NCI-H1105 (cell line): ENCODE results near the gene PGF.

ENCODE experiments used
- DNase-seq: peaks from one replicate; lab custom pipeline; 2025; lab: John Stamatoyannopoulos, UW

PGF gene

DNA sequence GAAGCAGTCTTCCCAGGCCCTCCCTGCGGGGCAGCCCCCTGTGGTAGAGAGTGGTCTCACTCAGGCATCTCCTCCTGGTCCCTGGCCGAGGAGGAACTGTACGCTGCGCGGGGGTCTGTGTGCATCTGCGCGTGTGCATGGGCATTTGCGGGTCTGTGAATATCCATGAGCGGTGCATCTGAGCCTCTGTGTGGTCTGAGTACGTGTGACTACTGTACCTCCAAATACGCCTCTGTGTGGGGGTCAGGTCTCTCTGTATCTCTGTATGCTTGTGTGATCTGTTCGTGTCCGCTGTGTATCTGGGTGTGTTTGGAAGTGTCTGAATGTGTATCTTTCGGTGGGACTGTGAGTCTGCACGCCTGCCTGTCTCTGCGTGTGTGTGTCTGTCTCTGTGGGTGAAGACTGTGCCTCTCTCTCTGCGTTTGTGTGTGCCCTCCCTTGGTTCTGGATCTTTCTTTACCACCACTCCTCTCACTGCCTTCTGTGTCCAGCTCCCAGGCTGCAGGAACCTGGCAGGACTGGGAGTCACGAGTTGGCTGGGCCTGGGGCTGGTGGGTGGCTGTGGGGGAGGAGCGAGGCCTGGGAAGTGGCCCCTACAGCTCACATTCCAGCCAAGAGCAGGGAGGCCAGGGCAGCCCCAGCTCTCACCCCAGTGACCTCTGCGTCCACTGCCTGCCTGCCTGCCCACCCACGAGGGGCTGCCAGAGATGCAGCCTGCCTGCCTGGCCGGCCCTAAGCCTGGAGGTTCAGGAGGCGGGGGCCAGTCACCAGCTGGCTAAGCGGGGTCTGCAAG, 1.1 kb upstream of the PGF start:
- no peak for DNase-seq

DNA sequence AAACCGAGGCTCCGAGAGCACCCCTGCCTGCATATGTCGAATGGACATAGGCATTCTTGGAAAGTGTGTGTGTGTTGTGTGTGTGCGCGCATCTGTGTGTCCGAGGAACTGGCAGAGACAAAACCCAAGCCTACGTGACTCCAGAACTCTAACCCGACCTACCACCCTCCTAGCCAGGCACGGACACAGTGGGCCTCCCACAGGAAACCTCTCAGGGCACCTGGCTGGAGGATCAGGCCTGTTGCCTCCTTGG, 556 bp upstream of the PGF start:
- DNase-seq = no peak

DNA sequence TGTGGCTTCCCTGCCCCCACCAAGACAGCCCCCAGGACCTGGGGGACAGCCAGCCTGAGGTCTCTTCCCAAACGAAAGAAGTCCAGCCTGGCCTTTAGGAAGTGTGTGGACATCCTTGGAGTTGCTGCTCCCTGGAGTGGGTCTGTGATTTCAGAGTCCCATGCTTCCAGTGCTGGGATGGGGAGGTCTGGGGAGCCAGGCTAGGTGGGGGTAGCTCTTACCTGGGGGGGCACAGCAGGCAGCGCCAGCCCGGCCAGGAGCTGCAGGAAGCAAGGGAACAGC, 509 bp downstream of the PGF start:
- DNase-seq = no peak

DNA sequence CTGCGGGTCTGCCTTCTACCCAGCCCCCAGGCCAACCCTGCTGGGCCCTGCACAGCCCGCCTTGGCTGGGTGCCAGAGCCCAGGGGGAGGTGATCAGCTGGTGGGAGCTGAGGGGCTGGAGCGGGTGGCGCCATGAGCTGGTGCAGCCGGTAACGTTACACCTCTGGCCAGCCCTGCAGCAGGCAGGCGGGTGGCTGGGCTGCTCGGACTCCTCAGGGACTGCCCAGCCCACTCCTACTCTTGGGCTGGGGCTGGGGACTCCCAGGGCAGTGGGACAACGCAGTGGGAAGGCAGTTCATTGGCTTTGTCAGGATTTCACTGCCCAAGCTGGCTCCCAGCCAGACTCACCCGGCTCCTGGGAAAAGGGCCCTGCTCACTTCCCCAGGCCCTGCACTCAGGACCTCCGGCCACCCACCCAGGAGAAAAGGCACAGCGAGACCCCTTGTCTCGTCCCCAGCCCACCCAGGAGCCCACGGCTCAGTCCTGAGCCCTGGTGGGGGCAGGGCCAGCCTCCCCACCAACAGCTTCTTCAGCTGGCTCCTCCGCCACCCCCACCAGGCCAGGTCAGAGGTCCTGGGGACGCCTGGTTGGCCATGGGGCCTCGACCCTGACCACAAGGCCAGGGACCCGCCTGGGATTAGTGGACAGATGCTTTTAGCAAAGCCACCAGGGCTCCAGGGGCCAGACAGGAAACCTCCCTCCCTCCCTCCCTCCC, 1.0 kb downstream of the PGF start:
- DNase-seq = peak; percentile 86

DNA sequence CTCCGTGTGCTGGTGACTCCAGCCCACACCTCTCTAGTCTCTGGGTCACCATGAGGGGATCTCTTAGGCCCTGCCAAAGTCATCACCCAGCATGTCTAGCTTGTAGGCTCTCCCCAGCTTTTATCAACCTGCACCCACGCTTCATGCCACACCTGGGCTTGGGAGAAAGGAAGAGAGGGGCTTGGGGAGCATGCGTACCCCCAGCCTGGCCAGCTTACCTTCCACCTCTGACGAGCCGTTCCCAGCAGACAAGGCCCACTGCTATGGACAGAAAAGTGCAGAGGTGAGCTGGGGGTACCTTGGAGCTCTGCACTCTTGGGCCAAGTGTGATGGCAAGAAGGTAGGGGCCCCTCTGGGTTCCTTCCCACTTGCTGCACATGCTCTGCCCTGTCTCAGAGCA, 1.7 kb downstream of the PGF start:
- no peak for DNase-seq

DNA sequence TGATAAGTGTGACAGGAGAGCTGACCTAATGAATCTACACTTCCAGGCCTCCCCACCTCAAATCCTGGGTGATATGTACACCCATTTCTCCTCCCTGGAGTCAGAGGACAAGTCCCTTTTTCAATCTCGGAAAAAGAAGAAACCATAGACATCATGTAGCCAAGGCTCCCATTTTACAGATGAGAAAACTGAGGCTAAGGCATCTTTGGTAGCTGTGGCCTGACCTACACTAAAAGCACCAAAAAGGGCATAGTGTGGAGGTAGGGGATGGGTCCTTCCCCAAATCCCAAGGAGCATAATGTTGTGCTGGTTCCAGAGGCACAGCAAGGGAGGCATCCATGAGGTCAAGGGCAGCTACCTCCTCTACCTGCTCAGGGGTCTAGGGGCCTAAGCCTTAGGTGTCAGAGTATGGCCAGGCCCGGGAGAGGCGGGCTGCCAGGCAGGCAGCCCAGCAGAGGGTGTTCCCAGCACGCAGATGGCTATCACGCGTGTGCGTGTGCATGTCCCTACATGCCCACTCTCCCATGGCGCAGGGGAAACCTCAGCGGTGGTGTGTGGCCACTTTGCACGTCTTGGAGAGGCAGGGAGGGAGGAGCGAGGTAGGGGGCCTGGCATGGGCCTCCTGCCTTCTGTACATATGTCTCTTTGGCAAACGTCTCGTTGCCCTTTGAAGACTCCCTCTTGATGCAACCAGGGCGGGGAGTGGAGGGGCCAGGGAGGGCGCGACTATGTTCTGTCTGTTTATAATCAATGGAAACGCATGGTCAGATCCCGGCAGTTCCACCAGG, 2.5 kb downstream of the PGF start:
- peak; percentile 20 for DNase-seq

DNA sequence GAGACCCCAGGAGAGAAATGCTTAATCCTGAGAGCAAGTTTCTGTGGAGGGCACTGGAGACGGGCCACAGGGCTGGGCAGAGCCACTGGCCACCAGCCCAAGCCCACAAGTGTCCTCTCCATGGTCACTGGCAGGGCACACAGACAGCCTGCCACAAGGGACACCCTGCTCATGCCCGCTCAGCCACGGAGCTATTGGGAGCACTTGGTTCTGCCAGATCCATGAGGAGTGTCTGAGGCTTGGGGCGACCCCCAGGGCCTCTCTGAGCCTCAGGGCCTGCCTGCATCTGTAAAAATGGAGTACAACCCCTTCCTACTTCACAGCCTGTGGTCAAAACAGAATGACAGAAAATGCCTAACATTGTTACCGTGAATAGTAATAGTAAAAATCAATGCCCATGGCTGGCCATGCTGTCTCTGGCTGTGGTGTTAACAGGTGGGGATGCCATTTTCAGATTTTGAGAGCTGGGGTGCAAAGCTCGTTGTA, 3.2 kb downstream of the PGF start:
- DNase-seq = no peak

DNA sequence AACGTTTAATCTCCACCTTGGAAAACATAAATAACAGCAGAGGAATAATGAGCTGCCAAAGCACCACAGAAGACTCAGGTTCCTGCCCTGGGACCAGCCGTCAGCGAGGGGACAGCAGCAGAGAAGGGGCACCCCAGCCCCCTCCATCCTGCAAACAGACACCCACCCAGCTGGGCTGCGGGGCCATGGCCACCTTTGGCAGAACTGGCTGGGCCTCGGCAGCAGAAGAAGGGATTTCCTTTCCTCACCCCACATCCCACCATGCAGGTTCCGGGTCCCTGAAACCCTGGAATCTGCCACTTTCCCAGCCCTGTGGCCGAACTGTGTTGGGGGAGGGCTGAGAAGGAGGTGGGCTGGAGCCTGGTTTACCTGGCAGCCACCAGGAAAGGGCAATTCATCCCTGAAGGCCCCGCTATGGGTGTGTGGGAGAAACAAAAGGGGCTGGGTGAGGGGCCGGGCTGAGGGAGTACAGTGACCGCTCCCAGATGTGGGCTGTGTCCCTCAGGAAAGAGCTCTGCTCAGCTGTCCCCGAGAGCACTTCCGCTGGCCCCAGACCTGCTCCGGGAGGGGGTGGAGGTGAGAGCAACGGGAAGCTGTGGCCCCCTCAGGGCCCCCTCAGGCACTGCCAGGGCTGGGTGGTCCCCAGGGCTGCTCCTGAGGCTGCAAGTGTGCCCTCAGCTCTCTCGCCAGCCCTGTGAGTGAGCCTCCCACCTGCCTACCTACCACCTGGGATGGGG, 3.8 kb downstream of the PGF start:
- no peak for DNase-seq

DNA sequence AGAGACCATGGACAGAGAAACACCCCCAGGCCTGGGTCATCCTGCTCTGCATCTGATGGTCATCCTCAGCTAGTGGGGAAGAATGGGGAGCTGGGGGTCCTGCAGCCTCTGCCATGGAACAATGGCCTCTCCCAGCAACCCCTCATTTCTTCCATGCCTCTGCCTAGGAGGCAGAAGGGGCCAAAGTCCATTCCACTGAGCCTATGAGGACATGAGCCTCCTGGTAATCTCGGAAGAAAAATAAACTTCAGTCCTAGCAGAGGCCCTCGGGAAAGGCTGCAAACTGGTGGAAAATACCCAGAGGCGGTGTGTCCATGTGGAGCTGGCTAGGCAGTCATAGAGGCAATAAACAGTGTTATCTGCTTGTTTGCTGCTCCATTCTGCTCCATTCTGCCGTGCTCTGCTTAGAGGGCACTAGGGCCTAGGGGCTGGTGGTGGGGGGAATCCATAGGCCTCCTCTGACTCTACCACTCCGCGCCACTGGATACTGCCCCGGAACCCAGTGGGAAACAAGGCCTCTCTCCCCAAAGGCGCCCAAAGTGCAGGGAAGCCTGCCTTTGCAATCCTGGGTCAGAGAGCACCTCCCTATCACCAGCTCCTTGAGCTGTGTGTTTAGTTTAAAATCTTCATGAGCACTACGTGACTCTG, 4.5 kb downstream of the PGF start:
- no peak for DNase-seq

DNA sequence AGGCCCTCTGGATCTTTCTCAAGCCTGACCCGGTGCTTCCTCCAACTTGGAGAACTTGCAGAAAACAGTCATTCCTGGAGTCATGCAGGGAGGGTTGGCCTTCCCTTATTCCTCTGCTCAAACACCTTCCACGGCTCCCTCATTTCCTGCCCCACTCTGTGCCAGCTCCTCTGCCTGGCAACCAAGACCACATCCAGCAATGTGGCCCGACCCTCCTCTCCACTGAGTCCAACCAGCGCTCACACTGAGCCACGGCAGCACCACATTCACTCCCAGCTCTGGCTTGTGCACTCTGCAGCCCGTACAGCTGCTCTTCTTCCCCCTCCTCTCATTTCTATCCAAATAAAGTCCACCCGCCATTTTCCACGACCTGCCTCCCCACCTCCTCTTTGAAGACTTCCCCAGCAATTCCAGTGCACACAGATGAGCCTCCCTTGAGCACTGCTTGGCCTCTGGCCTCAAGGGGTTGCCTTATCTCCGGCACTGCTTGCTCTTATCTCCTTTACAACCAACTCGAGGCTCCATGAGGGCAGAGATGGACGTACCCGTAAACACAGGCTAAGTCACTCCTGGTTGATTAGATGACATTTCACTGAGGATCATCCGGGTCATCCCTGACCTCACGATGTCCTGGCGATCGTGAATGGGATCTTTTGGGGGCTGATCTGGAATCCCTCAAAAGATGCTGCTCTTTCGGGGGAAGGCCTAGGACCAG, 5.4 kb downstream of the PGF start:
- DNase-seq = no peak

DNA sequence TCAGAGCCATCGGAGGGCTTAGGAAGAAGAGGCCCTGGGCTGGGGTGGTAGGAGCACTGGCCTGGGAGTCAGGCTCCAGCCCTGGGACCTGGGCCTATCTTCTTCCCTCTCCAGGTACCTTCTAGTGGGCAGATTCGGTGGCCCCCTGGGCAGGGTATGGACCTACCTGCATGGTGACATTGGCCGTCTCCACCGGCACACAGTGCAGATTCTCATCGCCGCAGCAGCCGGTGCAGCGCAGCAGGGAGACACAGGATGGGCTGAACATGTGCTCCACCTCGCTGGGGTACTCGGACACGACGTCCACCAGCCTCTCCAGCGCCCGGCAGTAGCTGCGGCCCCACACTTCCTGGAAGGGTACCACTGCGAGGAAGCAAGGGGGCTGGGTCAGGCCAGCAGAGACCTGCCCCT, 6.2 kb downstream of the PGF start:
- DNase-seq = no peak

DNA sequence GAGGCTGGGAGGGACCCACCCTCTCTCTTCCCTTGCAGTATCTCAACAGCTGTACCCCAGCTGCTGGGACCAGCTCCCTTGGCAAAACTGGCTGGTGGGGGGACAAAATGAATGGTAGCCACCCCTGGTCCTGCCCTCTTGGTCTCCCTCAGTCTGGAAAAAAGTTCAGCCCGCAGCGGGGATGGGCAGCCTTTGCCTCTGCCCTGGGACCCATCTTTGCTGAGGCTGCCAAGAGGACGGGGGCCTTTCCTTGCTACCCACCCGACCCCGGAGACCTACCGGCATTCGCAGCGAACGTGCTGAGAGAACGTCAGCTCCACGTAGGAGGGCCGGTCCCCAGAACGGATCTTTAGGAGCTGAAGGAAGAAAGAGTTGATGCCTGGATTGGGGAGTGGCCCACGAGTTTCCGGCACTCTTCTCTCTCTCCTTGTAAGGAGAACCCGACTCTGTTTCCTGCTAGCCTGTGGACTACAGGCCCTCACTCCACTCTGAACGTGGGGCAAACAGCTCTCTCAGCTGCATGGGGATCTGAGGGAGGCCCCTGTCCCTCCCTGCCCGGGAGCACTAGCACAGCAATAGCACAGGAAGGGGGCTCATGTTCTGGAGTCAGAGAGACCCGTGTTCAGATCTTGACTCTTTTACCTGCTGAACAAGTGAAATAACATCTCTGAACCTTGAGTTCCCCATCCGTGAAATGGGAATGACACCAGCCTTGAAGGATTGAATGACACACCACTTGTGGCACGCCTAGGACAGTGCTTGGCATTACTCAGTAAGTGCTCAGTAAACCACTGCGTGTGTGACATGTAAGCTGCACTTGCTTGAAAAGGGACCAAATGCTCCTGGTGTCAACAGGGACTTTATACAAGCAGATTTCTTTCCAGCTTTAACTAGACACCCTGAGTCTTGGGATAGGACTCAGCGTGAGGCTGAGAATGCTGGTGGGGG, 6.9 kb downstream of the PGF start:
- no peak for DNase-seq

DNA sequence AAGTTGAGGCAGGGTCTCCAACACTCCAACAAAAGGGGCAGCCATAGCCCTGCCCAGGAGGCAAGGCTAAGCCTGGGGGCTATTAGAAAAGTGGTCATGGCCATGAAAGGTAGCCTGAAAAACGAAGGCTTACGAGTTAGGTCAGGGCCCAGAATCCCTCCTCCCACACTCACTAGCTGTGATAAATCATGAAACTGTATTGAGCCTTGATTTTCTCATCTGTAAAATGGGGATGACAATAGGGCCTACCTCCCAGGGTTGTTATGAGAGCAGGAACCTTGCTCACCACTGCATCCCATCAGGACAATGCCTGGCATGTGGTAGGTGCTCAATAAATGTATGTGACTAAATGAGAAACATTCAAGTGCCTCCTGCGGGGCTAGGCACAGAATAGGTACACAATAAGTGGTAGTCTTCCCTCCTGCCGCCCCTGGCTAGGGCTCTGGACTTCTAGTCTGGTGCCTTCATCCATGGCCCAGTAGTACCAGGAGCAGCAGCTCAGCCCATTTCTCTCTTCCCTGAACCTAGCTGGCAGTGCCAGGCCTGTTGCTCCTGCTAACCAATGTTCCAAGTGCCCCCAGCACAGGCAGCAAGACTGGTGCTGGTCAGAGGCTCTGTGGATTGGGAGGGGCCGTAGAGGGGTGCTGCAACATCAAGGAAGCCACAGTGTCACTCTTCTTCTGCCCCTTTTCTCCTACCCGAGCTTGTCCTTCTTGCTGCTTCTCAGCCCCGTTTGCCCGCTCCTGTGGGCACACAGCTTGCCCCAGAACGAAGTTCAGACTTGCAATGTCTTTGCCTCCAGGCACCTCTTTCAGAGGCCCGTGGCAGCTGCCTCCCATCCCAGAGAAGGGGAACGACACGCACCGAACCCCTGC, 7.8 kb downstream of the PGF start:
- no peak for DNase-seq

DNA sequence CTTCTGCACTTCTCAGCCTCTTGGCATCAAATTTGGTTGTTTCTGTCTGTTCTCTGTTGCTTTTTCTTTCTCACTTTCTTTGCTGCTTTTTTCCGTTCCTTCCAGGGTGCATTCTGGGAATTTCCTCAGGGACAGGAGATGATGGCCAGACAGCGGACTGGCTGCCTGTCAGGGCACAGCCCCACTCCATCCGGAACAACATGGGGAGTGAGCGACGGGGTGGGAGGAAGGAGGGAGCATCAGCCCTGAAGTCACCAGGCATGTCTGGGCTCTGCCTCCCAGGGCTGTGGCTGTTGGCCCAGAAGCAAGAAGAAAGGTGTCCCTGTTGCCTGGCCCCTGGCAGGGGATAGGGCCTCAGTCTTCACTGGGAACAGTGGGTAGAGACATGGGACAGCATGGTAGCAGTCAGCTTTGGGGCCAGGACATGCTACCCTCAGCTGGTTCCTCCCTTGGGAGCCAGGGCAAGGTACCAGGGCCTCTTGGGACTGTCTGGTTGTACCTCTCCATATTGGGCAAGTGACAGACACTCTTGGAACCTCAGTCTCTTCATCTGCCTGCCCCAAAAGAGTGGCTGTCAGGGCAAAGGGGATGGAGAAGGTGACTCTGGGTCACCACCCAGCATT, 8.6 kb downstream of the PGF start:
- no peak for DNase-seq

DNA sequence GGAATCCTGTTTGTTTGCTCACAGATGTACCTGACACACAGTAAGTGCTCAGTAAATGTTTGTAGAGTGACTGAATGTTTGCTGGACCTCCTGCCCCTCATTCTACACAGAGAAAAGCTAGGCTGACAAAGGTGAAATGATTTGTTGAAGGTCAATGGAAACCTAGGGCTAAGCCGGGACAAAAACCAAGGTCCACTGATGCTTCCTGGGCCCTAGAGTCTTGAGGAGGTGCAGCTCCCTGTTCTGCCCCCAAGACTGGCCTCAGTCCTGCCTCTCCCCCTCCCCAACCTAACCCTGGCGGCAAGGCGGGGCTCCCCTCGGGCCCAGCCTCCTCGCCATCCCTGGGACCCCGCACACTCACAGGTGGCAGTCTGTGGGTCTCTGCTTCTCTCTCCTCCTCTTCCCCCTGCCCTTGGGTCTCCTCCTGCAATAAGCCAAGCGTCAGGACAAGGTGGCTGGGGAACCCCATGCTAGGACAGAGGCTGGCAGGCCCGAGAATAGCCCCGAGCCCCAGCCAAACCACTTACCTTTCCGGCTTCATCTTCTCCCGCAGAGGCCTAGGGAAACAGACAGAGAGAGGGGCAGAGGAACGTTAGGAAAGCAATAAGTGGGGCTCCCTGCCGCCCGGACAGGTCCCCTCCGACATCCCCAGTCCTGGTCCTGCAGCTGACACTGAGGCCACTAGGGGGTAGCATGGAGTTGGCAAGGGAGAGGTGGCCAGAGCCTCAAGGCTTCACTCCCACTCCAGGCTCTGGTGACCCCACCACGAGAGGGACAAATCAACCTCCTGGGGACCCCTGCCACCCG, 9.3 kb downstream of the PGF start:
- peak; percentile 47 for DNase-seq

DNA sequence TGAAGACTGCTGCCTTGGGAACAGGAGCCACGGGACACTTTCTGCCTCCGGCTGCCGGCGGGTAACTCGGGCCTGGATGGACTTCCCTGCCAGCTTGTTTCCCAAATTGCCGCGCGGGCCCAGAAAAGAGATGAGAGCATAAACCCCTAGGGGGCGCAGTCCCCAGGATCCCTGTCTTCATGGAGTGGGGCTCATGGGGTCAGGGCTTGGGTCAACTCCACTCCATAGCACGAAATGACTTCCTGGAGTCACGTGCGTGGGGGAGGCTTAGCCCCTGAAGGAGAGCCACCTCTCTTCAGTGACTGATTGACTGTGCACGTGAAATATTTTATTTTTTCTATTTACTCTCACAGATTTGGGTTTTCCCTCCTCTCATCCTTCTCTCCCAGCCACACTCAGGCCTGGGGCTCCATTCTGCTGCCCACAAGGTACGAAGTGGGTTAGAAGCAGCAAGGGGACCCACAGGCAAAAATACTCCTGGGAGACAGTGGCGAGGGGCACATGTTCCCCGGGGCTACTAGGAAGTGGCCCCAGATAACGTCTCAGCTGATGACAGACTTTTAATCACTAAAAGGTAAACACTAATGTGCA, 10.0 kb downstream of the PGF start:
- peak; percentile 7 for DNase-seq

DNA sequence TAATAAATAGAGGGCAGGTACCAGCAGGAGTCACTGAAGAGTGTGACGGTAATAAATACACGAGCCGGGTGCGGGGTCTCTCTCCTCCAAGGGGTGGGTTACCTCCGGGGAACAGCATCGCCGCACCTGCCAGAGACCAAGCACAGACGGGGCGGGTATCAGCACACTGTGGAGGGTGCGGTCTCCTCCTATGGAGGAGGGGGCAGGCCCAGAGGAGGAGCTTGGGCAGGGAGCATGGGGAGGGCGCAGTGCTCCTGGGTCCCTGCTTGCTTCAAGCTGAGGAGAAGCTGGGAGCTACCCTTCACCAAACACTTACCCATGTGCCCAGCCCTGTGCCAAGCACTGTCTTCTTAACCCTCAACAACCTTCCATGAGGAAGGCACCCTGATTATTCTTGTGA, 12.8 kb downstream of the PGF start:
- DNase-seq = no peak

DNA sequence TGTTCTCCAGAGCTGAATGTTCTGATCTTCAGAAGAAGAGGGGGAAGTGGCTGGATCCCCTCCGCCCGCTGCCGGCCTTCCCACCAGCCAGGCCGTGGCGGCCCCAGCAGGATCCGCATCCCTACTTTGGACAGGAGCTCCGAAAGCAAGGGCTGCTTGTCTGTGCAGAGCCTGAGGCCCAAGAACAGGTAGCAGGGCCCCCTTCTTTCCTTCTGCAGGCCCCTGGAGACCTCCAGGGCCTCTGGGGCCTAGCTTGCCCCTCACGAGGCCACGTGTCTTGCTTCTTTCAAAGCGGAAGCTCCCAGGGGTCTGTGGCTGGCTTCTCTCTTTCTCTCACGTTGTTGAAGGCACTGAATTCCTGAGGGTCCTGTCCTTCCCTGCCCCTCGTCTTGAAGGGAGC, 13.2 kb downstream of the PGF start:
- DNase-seq = no peak
